Measurements from ENCODE around the gene CSNK1G1.

The CSNK1G1 gene

GRCh38 chr15:64149893-64150578 is 205.9 kb downstream of the CSNK1G1 start:
- DNase-seq: no peak

GRCh38 chr15:64149424-64149823 is 206.5 kb downstream of the CSNK1G1 start:
- no peak for DNase-seq

GRCh38 chr15:64148581-64148980 is 207.4 kb downstream of the CSNK1G1 start:
- no peak for DNase-seq

- DNase-seq: no peak
These were observed 207.8 kb downstream of the CSNK1G1 start for GRCh38 chr15:64148168-64148567.

DNA sequence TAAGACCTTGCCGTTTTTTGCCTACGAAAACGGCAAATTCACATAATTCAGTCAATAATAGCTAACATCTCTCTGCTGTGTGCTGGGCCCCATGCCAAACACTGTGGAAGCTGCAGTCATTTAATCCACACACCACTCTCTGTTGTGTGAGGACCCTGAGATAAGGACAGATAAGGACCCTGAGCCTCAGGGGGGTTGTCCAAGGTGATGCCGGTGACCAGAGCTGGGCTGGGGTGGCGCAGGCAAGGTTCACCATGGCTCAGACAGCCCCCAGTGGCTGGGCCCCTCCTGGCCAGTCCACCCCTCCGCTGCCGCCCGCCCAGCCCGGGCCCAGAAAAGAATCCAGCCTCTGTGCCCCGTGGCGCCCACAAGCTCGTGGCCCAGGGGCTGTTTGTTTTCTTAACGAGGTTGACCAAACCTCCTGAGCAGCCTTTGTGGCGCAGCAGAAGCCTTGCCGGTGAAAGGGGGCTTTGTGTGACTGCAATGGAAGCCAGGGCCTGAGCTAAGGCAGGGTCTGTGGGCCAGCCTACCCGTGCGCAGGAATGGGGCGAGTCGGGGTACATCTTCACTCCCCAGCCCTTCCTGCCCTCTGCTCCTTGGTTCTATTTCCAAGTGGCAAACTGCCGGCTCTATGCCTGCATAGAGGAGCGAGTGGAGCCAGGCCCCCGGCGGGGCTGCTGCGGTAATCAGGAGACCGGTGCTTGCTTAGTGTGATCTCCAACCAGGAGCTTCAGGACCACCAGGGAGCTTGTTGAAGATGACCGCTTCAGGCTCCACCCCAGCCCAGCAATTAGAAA is 208.9 kb downstream of the CSNK1G1 start:
- DNase-seq: no peak

GRCh38 chr15:64146520-64146884 is 209.5 kb downstream of the CSNK1G1 start:
- no peak for DNase-seq

- no peak for DNase-seq
These were observed 209.9 kb downstream of the CSNK1G1 start for GRCh38 chr15:64146041-64146440.

DNA sequence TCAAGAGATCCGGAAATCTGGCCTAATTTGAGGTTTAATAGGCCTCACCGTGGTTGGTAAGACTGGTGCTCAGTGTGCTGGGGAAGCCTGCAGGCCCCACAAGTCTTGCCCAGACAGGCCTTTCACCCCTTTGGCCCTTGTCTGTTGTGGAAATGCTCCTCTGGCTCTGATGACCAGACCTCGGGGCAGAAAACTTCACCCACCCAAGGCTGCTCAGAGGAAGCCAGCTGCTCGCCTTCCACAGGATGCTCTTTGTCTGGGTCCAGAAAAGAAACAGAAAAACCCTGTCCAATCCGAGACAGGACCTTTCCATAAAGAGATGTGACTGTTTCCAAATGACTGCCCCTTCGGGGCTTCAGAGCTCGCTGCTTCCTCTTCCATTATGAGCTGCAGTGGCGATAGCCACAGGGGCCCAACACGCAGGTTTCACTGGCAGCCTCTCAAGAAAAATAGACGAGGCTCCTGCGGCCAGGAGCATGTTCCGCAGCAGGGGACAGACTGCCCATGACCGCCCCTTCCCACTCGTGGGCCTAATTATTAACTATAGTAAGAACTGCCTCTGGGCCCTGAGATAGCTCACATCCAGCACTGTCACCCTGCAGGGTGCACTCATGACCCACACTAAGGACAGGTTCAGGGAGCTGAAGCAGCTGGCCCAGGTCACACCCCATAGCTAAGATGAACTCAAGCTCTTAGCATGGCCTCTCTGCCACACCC is 211.2 kb downstream of the CSNK1G1 start:
- no peak for DNase-seq

GRCh38 chr15:64144192-64144564 is 211.8 kb downstream of the CSNK1G1 start:
- DNase-seq: no peak

GRCh38 chr15:64143276-64143675 is 212.7 kb downstream of the CSNK1G1 start:
- no peak for DNase-seq

GRCh38 chr15:64141798-64142512 is 214.0 kb downstream of the CSNK1G1 start:
- no peak for DNase-seq

DNA sequence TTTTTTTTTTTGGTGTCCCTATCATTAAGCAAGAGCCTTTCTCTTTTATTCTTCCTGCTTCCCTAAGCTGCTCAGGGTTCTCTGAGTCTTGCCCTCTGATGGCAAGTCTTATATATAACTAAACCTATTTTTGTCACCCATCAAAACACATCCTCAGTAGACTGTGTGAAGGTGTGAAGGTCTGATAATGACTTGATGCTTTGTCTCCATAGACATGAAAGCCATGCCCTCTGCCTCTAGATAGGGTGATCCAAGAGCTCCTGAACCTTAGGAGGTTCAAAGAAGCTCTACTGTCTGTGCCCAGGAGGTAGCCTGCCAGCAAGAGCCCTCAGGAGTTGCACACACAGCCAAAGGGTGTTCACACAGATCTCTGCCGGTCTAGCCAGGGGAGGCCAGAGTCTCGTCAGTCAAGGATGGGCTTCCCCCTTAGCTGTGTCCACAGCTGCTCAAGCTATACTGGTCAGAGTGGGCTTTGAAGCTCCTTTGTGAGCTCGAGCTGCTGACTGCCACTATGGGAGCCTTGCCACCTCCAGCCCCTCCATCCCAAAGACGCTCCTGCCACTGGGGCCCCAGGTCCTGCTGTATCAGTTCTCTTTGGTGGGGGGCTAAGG is 217.5 kb downstream of the CSNK1G1 start:
- DNase-seq: no peak

- no peak for DNase-seq
These were observed 218.6 kb downstream of the CSNK1G1 start for GRCh38 chr15:64137226-64137833.

GRCh38 chr15:64136347-64136746 is 219.6 kb downstream of the CSNK1G1 start:
- DNase-seq: no peak

DNA sequence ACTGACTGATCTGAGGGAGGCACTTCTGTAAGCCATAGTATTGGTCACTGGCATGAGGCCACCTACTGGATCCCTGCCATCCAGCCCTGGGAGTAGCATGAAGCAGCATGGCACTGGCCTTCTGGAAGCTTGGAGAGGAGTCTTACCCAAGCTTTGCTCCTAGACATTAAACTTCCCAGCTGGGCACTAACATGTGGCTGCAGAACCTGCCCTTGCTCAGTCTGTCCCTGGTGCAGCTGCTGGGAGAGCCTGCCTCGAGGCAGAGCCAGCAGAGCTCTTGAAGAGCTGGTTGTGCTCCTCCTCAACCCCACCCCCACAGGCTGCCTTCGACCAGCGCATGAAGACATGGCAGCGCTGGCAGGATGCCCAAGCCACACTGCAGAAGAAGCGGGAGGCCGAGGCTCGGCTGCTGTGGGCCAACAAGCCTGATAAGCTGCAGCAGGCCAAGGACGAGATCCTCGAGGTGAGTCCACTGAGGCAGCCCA is 221.6 kb downstream of the CSNK1G1 start:
- DNase-seq: peak; percentile 62

DNA sequence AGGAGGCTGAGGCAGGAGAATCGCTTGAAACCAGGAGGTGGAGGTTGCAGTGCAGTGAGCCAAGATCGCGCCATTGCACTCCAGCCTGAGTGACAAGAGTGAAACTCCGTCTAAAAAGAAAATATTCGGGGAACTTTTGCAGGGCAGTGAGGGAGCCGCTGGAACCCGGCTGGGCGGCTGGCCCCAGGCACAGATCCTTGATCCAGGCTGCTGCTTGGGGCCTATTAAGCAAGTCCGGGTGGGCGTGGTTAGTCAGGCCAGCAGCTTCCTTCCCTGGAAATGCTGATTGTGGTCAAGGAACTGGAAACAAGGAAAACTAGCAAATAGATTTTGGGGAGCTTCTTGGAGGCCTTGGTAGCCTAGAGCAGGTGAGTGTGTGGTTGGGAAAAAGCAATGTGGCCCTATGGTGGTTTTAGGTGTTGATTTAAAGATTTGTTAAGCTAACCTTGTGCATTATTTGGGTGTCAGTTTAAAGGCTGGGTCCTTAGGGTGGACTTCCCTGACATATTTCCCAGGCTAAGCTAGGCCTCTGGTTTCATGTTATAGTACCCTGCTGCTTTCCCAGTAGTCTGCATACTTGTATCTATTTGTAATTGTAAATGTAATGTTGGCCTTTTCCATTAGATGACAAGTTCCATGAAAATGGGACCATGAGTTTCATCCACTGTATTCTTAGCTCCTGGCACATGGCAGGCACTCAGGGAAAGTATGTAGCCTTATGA is 222.2 kb downstream of the CSNK1G1 start:
- DNase-seq: no peak

GRCh38 chr15:64132217-64132616 is 223.8 kb downstream of the CSNK1G1 start:
- DNase-seq: no peak

DNA sequence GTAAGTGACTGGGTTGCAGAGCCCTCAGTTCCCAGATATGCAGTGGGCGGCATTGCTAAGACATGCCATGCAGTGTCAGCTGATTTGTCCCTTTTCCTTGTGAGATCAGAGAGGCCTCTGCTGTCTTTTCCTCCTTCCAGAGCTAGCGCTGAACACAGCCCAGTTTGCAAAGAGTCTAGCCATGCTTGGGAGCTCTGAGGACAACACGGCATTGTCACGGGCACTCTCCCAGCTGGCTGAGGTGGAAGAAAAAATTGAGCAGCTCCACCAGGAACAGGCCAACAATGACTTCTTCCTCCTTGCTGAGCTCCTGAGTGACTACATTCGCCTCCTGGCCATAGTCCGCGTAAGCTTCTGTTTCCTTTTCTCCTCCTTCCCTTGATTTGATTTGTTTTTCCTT is 224.4 kb downstream of the CSNK1G1 start:
- no peak for DNase-seq

DNA sequence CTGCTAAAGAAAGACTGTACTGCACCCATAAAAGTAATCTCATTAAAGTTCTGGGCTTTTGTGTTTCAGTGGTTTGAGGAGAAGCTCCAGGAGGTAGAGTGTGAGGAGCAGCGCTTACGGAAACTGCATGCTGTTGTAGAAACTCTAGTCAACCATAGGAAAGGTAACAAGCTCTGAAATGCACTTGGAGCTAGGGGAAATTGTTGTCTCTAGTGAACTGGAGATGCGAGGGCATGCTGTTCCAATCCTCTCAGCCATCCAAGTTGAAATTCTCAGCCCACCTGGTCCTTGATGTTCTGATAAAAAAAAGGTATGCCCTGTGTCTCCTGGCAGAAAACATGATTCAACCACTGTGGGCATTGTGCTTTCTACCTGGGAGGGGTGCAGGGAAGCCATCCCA is 225.8 kb downstream of the CSNK1G1 start:
- DNase-seq: no peak

DNA sequence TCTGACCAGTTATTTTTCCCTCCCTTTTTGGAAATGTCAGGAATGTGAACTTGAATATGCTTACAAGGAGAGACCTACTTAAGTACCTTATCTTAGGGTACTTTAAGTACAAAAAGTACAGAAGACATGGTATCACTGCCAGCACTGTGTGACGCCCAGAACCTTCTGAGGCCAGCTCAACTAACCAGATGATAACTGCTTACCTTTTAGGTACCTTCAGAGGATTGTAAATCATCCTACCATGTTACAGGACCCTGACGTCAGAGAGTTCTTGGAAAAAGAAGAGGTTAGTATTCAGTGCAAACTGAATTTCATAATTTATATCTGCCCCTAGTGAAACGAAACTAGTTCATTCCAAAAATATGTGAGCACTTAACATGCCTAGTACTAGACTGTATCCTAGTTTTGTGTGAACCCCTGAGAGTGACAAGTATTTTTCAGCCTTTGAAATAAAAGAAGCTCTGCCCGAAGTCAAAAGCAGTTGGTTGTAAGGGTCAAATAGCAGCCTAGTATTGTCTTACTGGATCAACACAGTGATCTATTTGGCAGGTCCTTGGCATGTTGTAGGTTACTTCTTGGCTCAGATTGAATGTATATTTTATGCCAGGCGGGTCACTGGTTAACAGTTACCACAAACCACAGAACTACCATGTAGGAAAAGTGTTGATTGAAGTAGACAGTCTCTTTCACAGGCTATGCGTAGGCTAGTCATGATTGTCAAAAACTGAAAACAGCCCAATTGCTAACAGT is 228.3 kb downstream of the CSNK1G1 start:
- DNase-seq: no peak

DNA sequence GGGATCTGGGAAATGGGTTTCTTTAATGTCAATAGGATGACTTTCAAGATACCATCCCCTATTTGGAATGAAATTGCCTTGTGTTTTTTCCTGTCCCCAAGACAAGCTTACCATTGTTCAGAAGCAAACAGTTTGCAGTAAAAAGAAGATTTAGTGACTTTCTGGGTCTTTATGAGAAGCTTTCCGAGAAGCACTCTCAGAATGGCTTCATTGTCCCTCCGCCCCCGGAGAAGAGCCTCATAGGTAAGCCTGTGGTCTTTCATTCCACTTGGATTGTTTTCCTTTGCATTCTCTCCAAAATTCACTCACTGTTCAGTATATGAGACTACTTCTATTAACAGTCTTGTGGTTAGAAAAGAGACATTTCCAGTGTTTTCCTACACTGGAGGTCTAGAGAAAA is 230.0 kb downstream of the CSNK1G1 start:
- DNase-seq: no peak

Measured in NCI-H2029 (cell line).